Stimulated activated CD8-positive, alpha-beta memory T cell treated with anti-CD3 and anti-CD28 coated beads, Interleukin-15, amount 100 ng/mL, for 48 hours (primary cell): Measurements from ENCODE around the gene CDK5R2.

Experiments used
- DNase-seq, 2 donors: peaks; one replicate each; pipeline ENCODE4 v3.0.0-alpha.2; 2020; ENCODE audit warnings: low read depth in 2 of 2

CDK5R2 gene

DNA sequence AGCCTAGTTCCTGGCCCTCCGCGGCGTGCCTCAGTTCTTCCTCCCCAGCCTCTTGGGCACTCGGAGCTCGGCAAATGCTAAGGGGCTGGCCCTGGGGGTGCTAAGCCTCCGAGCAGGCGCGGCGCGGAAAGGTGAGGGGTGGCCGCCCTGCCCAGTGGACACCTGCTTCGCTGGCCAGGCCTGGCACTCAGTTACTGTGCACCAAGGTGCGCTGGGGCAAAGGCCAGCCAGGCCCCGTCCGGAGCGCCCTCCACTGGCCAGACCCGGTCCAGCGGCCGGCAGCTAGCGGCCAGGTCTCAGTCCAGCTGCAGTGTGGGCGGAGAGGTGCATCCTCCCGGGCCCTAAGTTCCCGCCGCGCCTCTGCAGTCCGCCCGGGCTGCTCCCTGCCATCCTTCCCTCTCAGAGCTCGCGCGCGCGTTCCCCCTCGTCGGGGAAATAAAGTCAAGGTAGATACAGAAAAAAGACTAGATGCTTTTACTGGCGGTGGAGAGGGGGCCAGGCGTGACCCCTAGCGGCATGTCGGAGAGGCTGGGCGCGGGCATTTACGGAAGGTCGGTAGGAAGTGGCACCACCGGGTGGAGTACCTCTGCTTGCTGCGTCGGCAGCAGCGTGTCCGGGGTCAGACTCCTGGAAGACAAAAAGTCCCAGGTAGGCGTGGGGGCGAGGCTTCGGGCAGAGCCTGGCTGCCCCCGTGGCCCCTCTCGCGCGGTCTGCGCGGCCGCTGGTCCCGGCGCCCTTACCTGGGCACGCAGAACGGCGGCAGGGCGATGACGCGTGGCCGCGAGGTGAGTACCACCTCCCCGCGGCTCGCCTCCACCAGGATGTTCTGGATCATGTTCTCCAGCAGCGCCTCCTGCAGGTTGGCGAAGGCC is 43.2 kb downstream of the CDK5R2 start:
- DNase-seq: peak in 1 of 2 donors; percentile 43

DNA sequence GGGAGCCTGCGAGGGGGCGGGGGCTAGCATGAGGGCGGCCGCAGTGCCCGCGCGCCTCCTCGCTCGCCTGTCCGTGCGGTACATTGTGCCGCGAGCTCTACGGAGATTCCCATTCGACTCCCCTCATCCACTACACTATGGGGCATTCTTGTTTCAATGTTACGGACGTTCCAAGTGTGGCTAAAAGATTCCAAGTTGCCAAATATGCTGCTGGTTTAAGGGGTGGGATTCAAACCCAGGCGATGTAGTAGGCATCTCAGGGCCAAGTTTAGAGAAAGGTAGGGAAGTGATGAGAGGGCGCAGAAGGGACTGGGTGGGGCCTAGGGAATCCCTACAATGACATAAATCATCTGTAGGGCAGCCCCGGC is 43.8 kb downstream of the CDK5R2 start:
- DNase-seq: no peak

GRCh38 chr2:219003979-219004378 is 44.5 kb downstream of the CDK5R2 start:
- no peak for DNase-seq

- no peak for DNase-seq
Measured at GRCh38 chr2:219009294-219009693, 49.8 kb downstream of the CDK5R2 start.

GRCh38 chr2:219010162-219010756 is 50.8 kb downstream of the CDK5R2 start:
- no peak for DNase-seq

GRCh38 chr2:219010873-219011272 is 51.4 kb downstream of the CDK5R2 start:
- DNase-seq: no peak
